ENCODE results near the gene STRN4. TPM values are rescaled to one million over a fixed set of nuclear protein-coding genes. Genes with fewer than 3 reads are reported as not detected.

STRN4 gene
- total RNA-seq, 2 experiments from 2014 or later, result 52.5 to 63.5 TPM

GRCh38 chr19:46720503-46721239 lies 25.6 kb downstream of the STRN4 start:
- TF ChIP-seq CTCF (IDR thresholded peaks at IDR 0.05), result no peak
- H3K4me3 Mint-ChIP-seq, result no peak overlapping the region
- CTCF ChIA-PET, result interaction anchor here (1.0 to 2.7 kb wide), 2 partner anchors 8 to 16 kb away, joined by 5 to 16 read pairs; no protein-coding TSS in a partner anchor
- intact Hi-C loops (cut with micrococcal nuclease), result loop anchor here (10.0 kb wide), 1 partner anchor 106 kb away; no protein-coding TSS in a partner anchor
- no peak for ATAC-seq
- POLR2A ChIA-PET, result interaction anchor here (1.0 kb wide), 1 partner anchor 115 kb away, joined by 3 read pairs; no protein-coding TSS in a partner anchor
- H3K36me3 Mint-ChIP-seq (ENCODE audit: low read depth), result peaks cover 39% of the 10 kb centered on the region
- peaks cover 31% of the 10 kb centered on the region for H3K4me1 Mint-ChIP-seq (ENCODE audit: low read depth)
- H3K27me3 Mint-ChIP-seq, result no peaks in the 10 kb centered on the region
- DNase-seq, result no peak
- H3K27ac Mint-ChIP-seq, result no peak overlapping the region
- no peaks in the 10 kb centered on the region for H3K9me3 Mint-ChIP-seq

GRCh38 chr19:46719629-46720502 lies 26.4 kb downstream of the STRN4 start:
- POLR2A ChIA-PET, result interaction anchor here (1.0 to 1.7 kb wide), 2 partner anchors 22 to 114 kb away, joined by 3 to 4 read pairs; no protein-coding TSS in a partner anchor
- H3K4me3 Mint-ChIP-seq, result no peak overlapping the region
- H3K36me3 Mint-ChIP-seq (ENCODE audit: low read depth), result peaks cover 42% of the 10 kb centered on the region
- no peaks in the 10 kb centered on the region for H3K27me3 Mint-ChIP-seq
- DNase-seq (no peak), ATAC-seq (no peak)
- intact Hi-C loops (cut with micrococcal nuclease), result loop anchor here (10.0 kb wide), 1 partner anchor 105 kb away; no protein-coding TSS in a partner anchor
- H3K9me3 Mint-ChIP-seq, result no peaks in the 10 kb centered on the region
- peak overlapping the region; percentile 26 for H3K27ac Mint-ChIP-seq
- CTCF ChIA-PET, result interaction anchor here (2.7 kb wide), 1 partner anchor 9 kb away, joined by 16 read pairs; no protein-coding TSS in a partner anchor
- TF ChIP-seq CTCF (IDR thresholded peaks at IDR 0.05), result no peak
- H3K4me1 Mint-ChIP-seq (ENCODE audit: low read depth), result peaks cover 34% of the 10 kb centered on the region

GRCh38 chr19:46718934-46719622 lies 27.2 kb downstream of the STRN4 start:
- no peak for DNase-seq
- Mint-ChIP-seq H3K9me3 (no peaks in the 10 kb centered on the region), H3K36me3 (ENCODE audit: low read depth) (peaks cover 36% of the 10 kb centered on the region), H3K27ac (peak overlapping the region; percentile 94), H3K4me1 (ENCODE audit: low read depth) (peaks cover 34% of the 10 kb centered on the region), H3K4me3 (peak overlapping the region; percentile 86), H3K27me3 (no peaks in the 10 kb centered on the region)
- POLR2A ChIA-PET, result interaction anchor here (1.3 to 1.7 kb wide), 3 partner anchors 10 to 22 kb away, joined by 4 to 8 read pairs (median 4); no protein-coding TSS in a partner anchor
- no peak for ATAC-seq
- CTCF ChIA-PET, result interaction anchor here (1.1 to 2.7 kb wide), 2 partner anchors 10 to 15 kb away, joined by 4 to 16 read pairs; no protein-coding TSS in a partner anchor
- intact Hi-C loops (cut with micrococcal nuclease), result no loop called here
- TF ChIP-seq CTCF (IDR thresholded peaks at IDR 0.05), result no peak

- no peaks in the 10 kb centered on the region for H3K9me3 Mint-ChIP-seq
- peak; percentile 15 for ATAC-seq
- CTCF ChIA-PET, result interaction anchor here (0.6 to 2.7 kb wide), 6 partner anchors 10 to 181 kb away, joined by 3 to 16 read pairs (median 4); no protein-coding TSS in a partner anchor
- H3K27me3 Mint-ChIP-seq, result no peaks in the 10 kb centered on the region
- peak overlapping the region; percentile 86 for H3K4me3 Mint-ChIP-seq
- H3K27ac Mint-ChIP-seq, result peak overlapping the region; percentile 94
- no peak for TF ChIP-seq CTCF (IDR thresholded peaks at IDR 0.05)
- H3K4me1 Mint-ChIP-seq (ENCODE audit: low read depth), result peaks cover 37% of the 10 kb centered on the region
- intact Hi-C loops (cut with micrococcal nuclease), result no loop called here
- POLR2A ChIA-PET, result interaction anchor here (0.7 to 1.7 kb wide), 5 partner anchors 11 to 23 kb away, joined by 3 to 8 read pairs (median 4); no protein-coding TSS in a partner anchor
- H3K36me3 Mint-ChIP-seq (ENCODE audit: low read depth), result peaks cover 37% of the 10 kb centered on the region
- peak; percentile 79 for DNase-seq
Observed at GRCh38 chr19:46718157-46718933, 27.9 kb downstream of the STRN4 start.
